OCI-LY7 (cell line): ENCODE data around the gene SPRR5. TPM values are rescaled to one million over a fixed set of nuclear protein-coding genes. Genes with fewer than 3 reads are reported as not detected.

Source experiments
- BruUV-seq: library from RNA; stranded (reverse); fragments of 400-500 nt; replicated peaks from 2 replicates; lab custom pipeline; 2021; lab: Mats Ljungman, UMichigan
- CTCF ChIA-PET: fragments of 300-600 bp; sonication (Branson Sonifier 250); formaldehyde crosslinking; loops from one replicate; lab custom pipeline; 2022; ENCODE audit warnings: antibody characterized with exemption; ENCODE audit not compliant: unreplicated experiment; lab: Charles Lee
- POLR2A ChIA-PET: fragments of 300-600 bp; sonication (Branson Sonifier 250); formaldehyde crosslinking; loops from one replicate; lab custom pipeline; 2022; ENCODE audit warnings: antibody characterized with exemption; lab: Charles Lee
- DNase-seq: peaks from one replicate; pipeline ENCODE4 v3.0.0-alpha.2; 2015; ENCODE audit warnings: low spot score
- H2AFZ ChIP-seq: fragments of 200-600 bp; sonication (generic), shearing (Covaris generic); 2 replicates; pipeline ENCODE4 v1.6.1; 2014; ENCODE audit warnings: mild to moderate bottlenecking, antibody characterized with exemption, low read length, moderate library complexity
- H3K27ac ChIP-seq: fragments of 200-600 bp; sonication (generic); 2 replicates; pipeline ENCODE4 v1.5.1; 2014; ENCODE audit warnings: mixed run types, low read depth, mild to moderate bottlenecking, moderate library complexity, low read length, inconsistent platforms; ENCODE audit not compliant: poor library complexity, severe bottlenecking
- H3K36me3 ChIP-seq: fragments of 200-600 bp; sonication (generic); 2 replicates; pipeline ENCODE4 v1.6.1; 2014; ENCODE audit warnings: mild to moderate bottlenecking, antibody characterized with exemption, low read length, moderate library complexity, mixed read lengths; ENCODE audit not compliant: insufficient read depth
- H3K4me1 ChIP-seq: fragments of 200-600 bp; sonication (generic); 2 replicates; pipeline ENCODE4 v1.5.1; 2014; ENCODE audit warnings: mild to moderate bottlenecking, low read length; ENCODE audit not compliant: insufficient read depth, poor library complexity, severe bottlenecking
- H3K4me2 ChIP-seq: fragments of 200-600 bp; sonication (generic); 2 replicates; pipeline ENCODE4 v1.6.1; 2014; ENCODE audit warnings: mild to moderate bottlenecking, low read length
- H3K4me3 ChIP-seq: fragments of 200-600 bp; sonication (generic); 2 replicates; pipeline ENCODE4 v1.5.1; 2014; ENCODE audit warnings: mild to moderate bottlenecking, low read depth, low read length; ENCODE audit not compliant: poor library complexity, severe bottlenecking
- H3K79me2 ChIP-seq: fragments of 200-600 bp; sonication (generic); 2 replicates; pipeline ENCODE4 v1.6.1; 2016; ENCODE audit warnings: low read depth, mild to moderate bottlenecking, low read length, moderate library complexity, mixed read lengths; ENCODE audit not compliant: insufficient read depth
- H3K9me2 ChIP-seq: fragments of 200-600 bp; sonication (generic); 2 replicates; pipeline ENCODE4 v1.6.1; 2016; ENCODE audit warnings: mild to moderate bottlenecking, low read length, mixed read lengths; ENCODE audit not compliant: insufficient read depth
- H3K9me3 ChIP-seq: fragments of 200-600 bp; sonication (generic); 2 replicates; pipeline ENCODE4 v1.6.1; 2014; ENCODE audit warnings: mild to moderate bottlenecking, mixed run types, low read length, mixed read lengths
- H4K20me1 ChIP-seq: fragments of 200-600 bp; sonication (generic); 2 replicates; pipeline ENCODE4 v1.6.1; 2014; ENCODE audit warnings: mild to moderate bottlenecking, antibody characterized with exemption, low read length, moderate library complexity, mixed read lengths; ENCODE audit not compliant: insufficient read depth
- EZH2phosphoT487 ChIP-seq: fragments of 200-600 bp; sonication (generic); IDR thresholded peaks from 2 replicates; pipeline ENCODE4 v1.6.1; 2018; ENCODE audit warnings: low read depth, borderline replicate concordance, mild to moderate bottlenecking, mixed run types, antibody characterized with exemption, low read length, moderate library complexity, mixed read lengths
- intact Hi-C: fragments of 100-400 bp; cut with micrococcal nuclease; formaldehyde crosslinking; loops from one replicate; pipeline ENCODE4 v1.10.0; 2022; ENCODE audit not compliant: unreplicated experiment
- total RNA-seq, 2 experiments: library from RNA; depleted of rRNA in 1 of 2; stranded (reverse); fragments of >200 nt in 1 of 2; shearing (Covaris generic) in 1 of 2; gene quantifications; 2 replicates each; pipeline ENCODE4 v1.2.3, GENCODE V29; 2014 to 2022
- TF ChIP-seq, protein P1 (sequence below): fragments of 200-600 bp; sonication (generic); conservative IDR thresholded peaks from 2 replicates; pipeline ENCODE4 v1.5.1; 2014; ENCODE audit warnings: mild to moderate bottlenecking, antibody characterized with exemption, low read length, moderate library complexity, mixed read lengths

The SPRR5 gene
- total RNA-seq, 2 experiments from 2014 or later = not detected

GRCh38 chr1:152964536-152964935 lies 17.5 kb downstream of the SPRR5 start:
- no peak overlapping the region for H2AFZ ChIP-seq
- no peaks in the 10 kb centered on the region for H4K20me1 ChIP-seq
- no peak overlapping the region for H3K4me3 ChIP-seq
- no peak for DNase-seq
- BruUV-seq = no TSS peak
- no peaks in the 10 kb centered on the region for H3K79me2 ChIP-seq
- H3K36me3 ChIP-seq = no peaks in the 10 kb centered on the region
- POLR2A ChIA-PET = no interaction called here
- no peak overlapping the region for H3K27ac ChIP-seq
- TF ChIP-seq, protein P1, sequence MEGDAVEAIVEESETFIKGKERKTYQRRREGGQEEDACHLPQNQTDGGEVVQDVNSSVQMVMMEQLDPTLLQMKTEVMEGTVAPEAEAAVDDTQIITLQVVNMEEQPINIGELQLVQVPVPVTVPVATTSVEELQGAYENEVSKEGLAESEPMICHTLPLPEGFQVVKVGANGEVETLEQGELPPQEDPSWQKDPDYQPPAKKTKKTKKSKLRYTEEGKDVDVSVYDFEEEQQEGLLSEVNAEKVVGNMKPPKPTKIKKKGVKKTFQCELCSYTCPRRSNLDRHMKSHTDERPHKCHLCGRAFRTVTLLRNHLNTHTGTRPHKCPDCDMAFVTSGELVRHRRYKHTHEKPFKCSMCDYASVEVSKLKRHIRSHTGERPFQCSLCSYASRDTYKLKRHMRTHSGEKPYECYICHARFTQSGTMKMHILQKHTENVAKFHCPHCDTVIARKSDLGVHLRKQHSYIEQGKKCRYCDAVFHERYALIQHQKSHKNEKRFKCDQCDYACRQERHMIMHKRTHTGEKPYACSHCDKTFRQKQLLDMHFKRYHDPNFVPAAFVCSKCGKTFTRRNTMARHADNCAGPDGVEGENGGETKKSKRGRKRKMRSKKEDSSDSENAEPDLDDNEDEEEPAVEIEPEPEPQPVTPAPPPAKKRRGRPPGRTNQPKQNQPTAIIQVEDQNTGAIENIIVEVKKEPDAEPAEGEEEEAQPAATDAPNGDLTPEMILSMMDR = no peak
- no peak for TF ChIP-seq EZH2phosphoT487
- H3K4me2 ChIP-seq = no peak overlapping the region
- H3K9me2 ChIP-seq = no peaks in the 10 kb centered on the region
- no peaks in the 10 kb centered on the region for H3K4me1 ChIP-seq
- H3K9me3 ChIP-seq = no peaks in the 10 kb centered on the region
- CTCF ChIA-PET = no interaction called here
- intact Hi-C loops = no loop called here

DNA sequence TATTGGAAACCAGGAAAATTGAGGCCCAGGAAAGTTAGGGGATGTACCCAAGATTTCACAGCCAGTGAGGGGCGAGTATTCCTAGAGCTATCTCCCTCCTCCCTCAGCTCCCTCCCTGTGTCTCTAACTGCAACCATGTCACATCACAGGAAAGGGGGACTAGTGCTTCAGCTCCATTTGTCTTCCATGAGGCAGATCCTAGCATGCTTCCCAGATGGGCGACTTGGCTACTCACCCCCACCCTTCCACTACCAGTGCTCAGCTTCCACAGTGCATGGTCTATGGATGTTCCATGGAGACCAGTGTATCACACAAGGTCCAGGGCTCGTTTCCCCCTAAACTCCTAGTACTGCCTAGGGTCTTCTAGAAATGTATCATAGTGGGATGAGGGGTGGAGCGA lies 18.8 kb downstream of the SPRR5 start:
- no peak overlapping the region for H3K27ac ChIP-seq
- H3K9me3 ChIP-seq = no peaks in the 10 kb centered on the region
- ChIA-PET CTCF (no interaction called here), POLR2A (no interaction called here)
- no peak for DNase-seq
- no peak overlapping the region for H3K4me2 ChIP-seq
- H3K36me3 ChIP-seq = no peaks in the 10 kb centered on the region
- intact Hi-C loops = no loop called here
- no peaks in the 10 kb centered on the region for H3K9me2 ChIP-seq
- no peaks in the 10 kb centered on the region for H4K20me1 ChIP-seq
- TF ChIP-seq, protein P1 = no peak
- TF ChIP-seq EZH2phosphoT487 = no peak
- H3K79me2 ChIP-seq = no peaks in the 10 kb centered on the region
- no peak overlapping the region for H2AFZ ChIP-seq
- BruUV-seq = no TSS peak
- no peak overlapping the region for H3K4me3 ChIP-seq
- H3K4me1 ChIP-seq = no peaks in the 10 kb centered on the region

GRCh38 chr1:152967201-152967600 lies 20.2 kb downstream of the SPRR5 start:
- intact Hi-C loops = no loop called here
- Histone ChIP-seq H4K20me1 (no peaks in the 10 kb centered on the region), H3K4me1 (no peaks in the 10 kb centered on the region), H3K36me3 (no peaks in the 10 kb centered on the region), H3K4me3 (no peak overlapping the region), H3K9me2 (no peaks in the 10 kb centered on the region), H3K79me2 (no peaks in the 10 kb centered on the region), H3K4me2 (no peak overlapping the region), H3K9me3 (no peaks in the 10 kb centered on the region), H2AFZ (no peak overlapping the region), H3K27ac (no peak overlapping the region)
- no TSS peak for BruUV-seq
- DNase-seq = no peak
- TF ChIP-seq, protein P1 = no peak
- no peak for TF ChIP-seq EZH2phosphoT487
- ChIA-PET POLR2A (interaction anchor here (0.6 to 0.7 kb wide), 2 partner anchors 230 to 563 kb away, joined by 3 read pairs; no protein-coding TSS in a partner anchor), CTCF (no interaction called here)
